GM18508 (cell line): Measurements from ENCODE around the gene AMN.
"Not testable (repeated sequence)": the region's sequence is repeated elsewhere in the genome, so short reads cannot be mapped to it uniquely, and the experiment has no call there.

Source experiments
- ATAC-seq: cut with Tn5 transposase; IDR thresholded peaks from one replicate; pipeline ENCODE4 v1.9.1; 2021; ENCODE audit warnings: moderate number of reproducible peaks; ENCODE audit not compliant: insufficient read depth, unreplicated experiment

Gene AMN

GRCh38 chr14:102926840-102927239 is 4.4 kb downstream of the AMN start:
- ATAC-seq: not testable (repeated sequence)

DNA sequence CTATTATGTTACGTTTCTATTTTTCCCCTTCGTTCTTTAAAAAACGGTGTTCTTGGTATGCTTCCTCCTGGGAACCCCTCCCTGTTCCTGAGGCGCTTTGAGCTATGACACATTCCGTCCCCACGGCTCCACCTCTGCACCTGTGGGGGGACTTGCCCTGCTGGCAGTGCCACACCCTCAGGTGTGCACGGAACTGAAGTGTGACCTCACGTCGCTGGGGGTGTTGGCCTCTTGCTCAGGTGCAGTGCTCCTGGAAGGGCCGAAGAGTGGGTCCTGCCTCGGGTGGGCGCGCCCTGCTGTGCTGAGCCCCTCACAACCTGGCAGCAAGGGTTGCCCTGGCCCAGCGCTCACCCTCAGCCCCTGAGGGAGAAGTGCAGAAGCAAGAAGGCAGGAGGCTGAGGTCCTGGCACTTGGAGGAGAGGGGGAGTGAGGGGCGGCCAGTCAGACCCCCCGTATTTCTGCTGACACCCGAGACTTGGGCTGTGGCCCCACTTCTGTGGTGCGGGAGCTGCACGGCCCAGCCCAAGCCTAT is 4.9 kb downstream of the AMN start:
- no peak for ATAC-seq

- ATAC-seq: no peak
Measured at GRCh38 chr14:102927878-102928411, 5.5 kb downstream of the AMN start.

DNA sequence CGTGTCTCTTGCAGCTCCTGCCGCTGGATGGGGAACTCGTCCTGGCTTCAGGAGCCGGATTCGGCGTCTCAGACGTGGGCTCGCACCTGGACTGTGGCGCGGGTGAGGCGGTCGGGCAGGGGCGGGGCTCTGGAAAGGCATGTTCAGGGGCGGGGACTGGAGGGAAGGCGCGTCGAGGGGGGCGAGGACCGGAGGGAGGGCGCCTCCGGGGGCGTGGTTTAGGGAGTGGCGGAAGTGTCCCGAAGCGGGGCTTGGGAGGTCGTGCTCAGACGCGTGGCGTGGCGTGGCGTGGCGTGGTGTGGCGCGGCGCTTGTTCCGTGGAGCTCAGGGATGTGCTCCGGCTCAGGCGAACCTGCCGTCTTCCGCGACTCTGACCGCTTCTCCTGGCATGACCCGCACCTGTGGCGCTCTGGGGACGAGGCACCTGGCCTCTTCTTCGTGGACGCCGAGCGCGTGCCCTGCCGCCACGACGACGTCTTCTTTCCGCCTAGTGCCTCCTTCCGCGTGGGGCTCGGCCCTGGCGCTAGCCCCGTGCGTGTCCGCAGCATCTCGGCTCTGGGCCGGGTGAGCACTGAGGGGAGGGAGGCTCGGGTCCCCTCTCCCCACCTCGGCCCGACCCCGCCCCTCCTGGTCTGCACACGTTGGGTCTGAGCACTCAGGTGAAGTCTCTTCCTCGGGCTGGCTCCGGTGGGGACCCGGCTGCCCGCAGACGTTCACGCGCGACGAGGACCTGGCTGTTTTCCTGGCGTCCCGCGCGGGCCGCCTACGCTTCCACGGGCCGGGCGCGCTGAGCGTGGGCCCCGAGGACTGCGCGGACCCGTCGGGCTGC is 6.2 kb downstream of the AMN start:
- ATAC-seq: no peak

DNA sequence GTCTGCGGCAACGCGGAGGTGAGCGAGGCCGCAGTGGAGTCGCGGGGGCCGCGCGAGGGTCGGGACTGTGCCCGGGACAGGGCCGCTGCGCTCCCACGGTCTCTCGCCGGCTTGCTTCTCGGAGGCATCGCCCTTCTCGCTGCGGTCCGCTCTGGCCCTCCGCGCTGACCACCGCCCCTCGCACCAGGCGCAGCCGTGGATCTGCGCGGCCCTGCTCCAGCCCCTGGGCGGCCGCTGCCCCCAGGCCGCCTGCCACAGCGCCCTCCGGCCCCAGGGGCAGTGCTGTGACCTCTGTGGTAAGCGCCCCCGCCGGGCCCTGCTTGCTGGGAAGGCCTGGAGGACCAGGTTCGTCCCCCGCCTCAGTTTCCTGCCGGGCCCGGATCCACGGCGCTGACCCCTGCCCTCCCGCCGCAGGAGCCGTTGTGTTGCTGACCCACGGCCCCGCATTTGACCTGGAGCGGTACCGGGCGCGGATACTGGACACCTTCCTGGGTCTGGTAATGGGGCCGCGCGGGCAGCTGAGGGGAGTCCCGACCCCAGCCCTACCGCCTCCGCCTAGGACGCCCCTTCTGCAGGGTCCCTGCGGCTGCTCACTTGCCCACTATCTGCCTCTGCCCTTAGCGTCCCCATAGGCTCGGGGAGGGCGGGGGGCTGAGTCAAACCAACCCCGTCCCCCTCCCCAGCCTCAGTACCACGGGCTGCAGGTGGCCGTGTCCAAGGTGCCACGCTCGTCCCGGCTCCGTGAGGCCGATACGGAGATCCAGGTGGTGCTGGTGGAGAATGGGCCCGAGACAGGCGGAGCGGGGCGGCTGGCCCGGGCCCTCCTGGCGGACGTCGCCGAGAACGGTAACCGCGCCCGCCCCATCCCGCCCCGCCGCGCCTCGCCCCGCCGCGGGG is 7.0 kb downstream of the AMN start:
- ATAC-seq: no peak

- no peak for ATAC-seq
Measured at GRCh38 chr14:102930138-102930752, 7.8 kb downstream of the AMN start.

DNA sequence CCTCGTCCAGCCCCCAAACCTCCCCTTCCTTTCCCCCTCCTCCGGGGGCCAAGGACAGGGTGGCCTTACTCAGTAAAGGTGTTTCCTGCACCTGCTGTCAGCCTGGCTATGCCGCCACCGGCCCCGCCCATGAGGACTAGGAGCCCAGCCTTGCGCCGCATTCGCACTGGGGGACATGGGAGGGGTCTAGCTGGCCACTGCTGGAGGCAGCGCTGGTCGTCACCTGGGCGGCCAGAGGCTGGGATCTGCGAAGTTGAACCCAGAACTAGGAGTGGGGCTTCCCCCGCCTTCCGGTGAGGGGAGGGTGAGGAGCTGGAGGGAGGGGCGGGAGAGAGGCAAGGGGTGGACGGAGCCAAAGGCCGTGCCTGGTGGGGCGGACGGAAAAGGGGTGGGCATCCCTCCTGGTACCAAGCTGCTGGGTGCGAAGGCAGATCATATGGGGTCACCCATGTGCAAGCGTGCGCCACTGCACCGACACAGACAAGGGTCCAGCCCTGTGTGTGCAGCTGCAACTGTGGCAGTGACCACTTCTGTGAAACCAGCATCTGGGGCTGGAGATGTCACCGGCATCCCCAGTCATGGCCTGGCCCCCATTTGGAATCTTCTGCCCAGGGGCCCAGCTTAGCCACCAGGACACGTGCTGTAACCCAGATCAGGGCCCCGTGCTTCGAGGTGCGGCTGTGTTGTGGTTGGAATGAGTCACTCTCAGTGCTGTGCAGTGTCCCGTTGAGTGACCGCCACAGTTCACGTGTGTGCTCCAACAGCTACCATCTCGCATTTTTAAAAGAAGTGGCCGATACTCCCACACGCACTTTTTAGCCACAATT is 8.5 kb downstream of the AMN start:
- no peak for ATAC-seq

DNA sequence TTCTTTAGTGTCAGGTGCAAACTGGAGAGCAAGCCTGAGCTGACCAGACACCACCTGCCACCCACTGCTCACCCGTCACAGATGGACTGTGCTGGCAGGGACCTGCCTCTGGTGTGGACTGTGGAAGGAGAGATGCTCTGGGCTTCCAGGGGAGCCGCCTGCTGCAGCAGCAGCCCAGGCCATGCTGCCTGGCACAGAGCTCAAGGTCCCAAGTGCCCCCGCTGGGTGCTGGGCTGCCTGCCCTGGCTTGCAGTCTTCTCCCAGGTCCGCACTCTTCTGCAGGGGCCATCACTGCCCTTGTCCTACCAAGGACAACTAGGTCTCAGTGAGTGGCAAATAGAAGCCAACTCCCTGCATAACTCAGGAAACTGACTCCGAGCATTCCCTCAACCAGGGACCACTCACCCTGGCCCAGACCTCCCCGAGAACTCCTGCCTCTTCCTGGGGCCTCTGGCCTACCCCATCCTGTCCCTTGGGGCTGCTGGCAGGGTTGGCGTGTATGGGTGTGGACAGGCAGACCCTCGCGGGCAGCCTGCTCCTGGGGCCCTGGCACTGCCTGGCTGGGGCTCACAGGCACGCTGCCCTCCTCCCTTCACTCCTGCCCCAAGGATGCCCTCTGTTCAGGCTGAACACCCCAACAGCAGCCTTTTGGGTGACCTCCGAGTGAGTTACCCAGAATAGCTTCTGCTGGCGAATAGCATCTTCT is 9.3 kb downstream of the AMN start:
- ATAC-seq: no peak

GRCh38 chr14:102932484-102933248 is 10.2 kb downstream of the AMN start:
- no peak for ATAC-seq

- no peak for ATAC-seq
Measured at GRCh38 chr14:102933618-102934231, 11.3 kb downstream of the AMN start.

DNA sequence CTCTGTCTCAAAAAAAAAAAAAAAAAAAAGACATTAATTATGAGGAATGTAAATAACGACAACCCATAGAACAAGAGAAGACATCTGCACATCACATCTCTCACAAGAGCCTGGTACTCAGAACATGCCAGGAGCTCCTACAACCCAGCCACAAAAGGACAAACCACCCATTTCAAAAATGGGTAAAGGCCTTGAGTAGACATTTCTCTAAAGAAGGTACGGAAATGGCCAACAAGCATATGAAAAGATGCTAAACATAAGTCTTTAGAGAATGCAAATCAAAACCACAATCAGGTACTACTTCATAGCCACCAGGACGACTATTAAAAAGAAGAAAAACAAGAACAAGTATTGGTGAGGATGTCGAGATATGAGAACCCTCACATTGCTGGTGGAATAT is 13.3 kb downstream of the AMN start:
- ATAC-seq: no peak

DNA sequence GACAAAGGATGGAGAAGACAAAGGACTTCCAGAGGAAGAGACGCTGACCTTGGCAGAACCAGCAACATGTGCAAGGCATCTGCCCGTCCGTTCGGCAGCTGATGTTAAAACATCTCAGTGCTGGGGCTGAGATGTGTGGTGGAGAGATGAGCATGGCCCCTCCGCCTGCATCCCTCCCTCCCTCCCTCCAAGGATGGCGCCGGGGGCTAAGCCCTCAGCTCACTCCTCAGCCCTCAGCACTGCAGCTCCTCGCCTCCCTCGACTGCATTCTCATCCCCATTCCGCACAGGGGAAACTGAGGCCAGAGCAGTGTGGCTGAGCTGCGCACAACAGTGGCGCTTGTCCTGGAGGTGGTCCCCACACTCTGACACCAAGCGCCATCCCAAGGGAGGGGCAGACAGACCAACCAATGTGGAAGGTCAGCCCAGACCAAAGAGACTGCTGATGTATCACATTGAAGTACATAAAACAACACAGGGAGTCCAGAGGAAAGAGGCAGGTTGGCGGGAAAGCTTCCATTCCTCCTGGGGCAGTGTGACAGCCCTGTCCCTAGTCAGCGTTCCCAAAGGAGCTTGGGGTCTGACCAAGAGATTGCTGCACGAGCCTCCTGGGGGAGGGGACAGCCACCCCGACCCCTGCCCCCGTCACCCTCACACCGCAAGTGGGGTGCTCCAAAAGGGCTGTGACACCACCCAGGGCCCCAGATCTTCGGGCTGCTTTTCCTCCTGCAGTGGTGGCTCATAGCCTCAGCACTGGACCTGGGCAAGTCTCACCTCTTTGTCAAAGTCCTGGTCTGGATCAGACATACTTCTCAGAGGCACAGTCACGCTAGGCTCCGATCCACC is 15.1 kb downstream of the AMN start:
- ATAC-seq: no peak

DNA sequence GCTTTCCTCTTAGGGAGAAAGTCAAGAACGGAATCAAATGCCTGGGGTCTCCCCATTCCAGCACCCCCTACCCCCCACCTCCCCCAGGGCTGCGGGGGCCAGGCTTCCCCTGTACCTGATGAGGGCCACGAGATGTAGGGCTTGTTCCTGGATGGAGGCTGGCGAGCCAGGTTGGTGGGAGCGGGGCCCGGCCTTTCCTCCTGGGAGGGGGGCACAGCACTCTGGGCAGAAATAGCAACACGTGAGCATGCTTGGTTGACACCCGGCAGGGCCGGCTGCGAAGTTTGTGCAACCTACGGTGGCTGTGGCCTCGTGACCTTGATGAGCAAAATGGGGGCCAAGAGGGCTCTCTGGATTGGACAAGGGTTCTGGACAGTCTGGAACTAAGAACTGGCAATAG is 15.7 kb downstream of the AMN start:
- no peak for ATAC-seq

GRCh38 chr14:102939329-102939728 is 16.9 kb downstream of the AMN start:
- ATAC-seq: no peak

DNA sequence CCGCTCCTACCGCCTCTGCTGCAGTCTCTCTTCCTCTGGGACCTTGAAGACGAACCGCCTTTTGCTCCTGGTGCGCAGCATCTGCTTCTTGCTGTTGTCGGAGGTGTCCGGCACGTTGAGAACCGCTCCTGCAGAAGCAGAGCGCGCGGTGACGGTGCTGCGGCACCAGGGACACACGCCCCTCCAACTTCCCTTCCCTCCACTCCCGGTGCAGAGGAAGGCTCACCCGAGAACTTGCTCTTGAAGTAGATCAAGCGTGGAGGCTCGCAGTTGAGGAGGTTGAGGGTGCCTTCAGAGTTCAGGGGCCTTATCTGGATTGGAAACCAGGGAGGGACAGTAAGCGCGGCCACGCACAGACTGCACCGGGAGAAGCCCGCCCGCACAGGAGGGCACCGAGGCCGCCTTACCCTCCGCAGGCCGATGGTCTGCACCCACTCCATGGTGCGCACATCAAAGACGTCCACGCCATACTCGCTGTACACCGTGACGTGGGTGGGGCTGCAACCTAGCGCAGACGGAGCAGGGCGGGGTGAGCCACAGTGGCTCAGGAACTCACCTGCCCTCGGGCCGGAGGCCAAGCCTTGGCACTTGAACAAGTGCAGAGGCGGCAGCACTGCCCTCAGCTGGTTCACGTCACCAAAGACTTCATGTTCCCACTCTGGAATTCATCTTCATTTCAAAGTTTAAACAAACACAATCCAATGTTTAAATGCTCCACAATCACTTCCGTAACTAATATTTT is 17.5 kb downstream of the AMN start:
- ATAC-seq: no peak

- ATAC-seq: no peak
Measured at GRCh38 chr14:102940729-102941362, 18.4 kb downstream of the AMN start.
